Loucy (cell line): ENCODE data around the gene GNB1.

Source experiments
- H2AFZ ChIP-seq: fragments of 200-600 bp; sonication (generic); 2 replicates; pipeline ENCODE4 v1.6.0; 2016; ENCODE audit warnings: antibody characterized with exemption, mild to moderate bottlenecking, low read length, moderate library complexity
- H3F3A ChIP-seq: fragments of 200-600 bp; 2 replicates; pipeline ENCODE4 v1.6.0; 2016; ENCODE audit warnings: antibody characterized with exemption, low read depth, mild to moderate bottlenecking
- H3K27me3 ChIP-seq: fragments of 200-600 bp; sonication (generic); 2 replicates; pipeline ENCODE4 v1.6.1; 2014; ENCODE audit warnings: low read length, mild to moderate bottlenecking; ENCODE audit not compliant: insufficient read depth, poor library complexity, severe bottlenecking
- H3K36me3 ChIP-seq: fragments of 200-600 bp; sonication (generic); 2 replicates; pipeline ENCODE4 v1.6.1; 2016; ENCODE audit warnings: low read length; ENCODE audit not compliant: insufficient read depth
- H3K4me1 ChIP-seq: fragments of 200-600 bp; sonication (generic); 2 replicates; pipeline ENCODE4 v1.5.1; 2014; ENCODE audit warnings: low read length, mild to moderate bottlenecking; ENCODE audit not compliant: insufficient read depth, poor library complexity, severe bottlenecking
- H3K4me2 ChIP-seq: fragments of 200-600 bp; sonication (generic); 2 replicates; pipeline ENCODE4 v1.6.0; 2014; ENCODE audit warnings: antibody characterized with exemption, low read length, low read depth, mild to moderate bottlenecking; ENCODE audit not compliant: poor library complexity, severe bottlenecking
- H3K4me3 ChIP-seq: fragments of 200-600 bp; sonication (generic); 2 replicates; pipeline ENCODE4 v1.5.1; 2014; ENCODE audit warnings: low read length, mild to moderate bottlenecking, mixed read lengths; ENCODE audit not compliant: poor library complexity, severe bottlenecking
- H3K79me2 ChIP-seq: fragments of 200-600 bp; sonication (generic); 2 replicates; pipeline ENCODE4 v1.6.1; 2014; ENCODE audit warnings: low read length; ENCODE audit not compliant: insufficient read depth
- H3K9ac ChIP-seq: fragments of 200-600 bp; sonication (generic); 2 replicates; pipeline ENCODE4 v1.6.0; 2014; ENCODE audit warnings: mild to moderate bottlenecking, low read depth, low read length, moderate library complexity; ENCODE audit not compliant: poor library complexity, severe bottlenecking
- H3K9me2 ChIP-seq: fragments of 200-600 bp; sonication (generic); replicated peaks from 2 replicates; pipeline ENCODE4 v1.6.1; 2016; ENCODE audit warnings: low read depth, low read length, mixed read lengths
- H3K9me3 ChIP-seq: fragments of 200-600 bp; sonication (generic); 2 replicates; pipeline ENCODE4 v1.6.1; 2014; ENCODE audit warnings: mild to moderate bottlenecking, antibody characterized with exemption, low read length, low read depth; ENCODE audit not compliant: insufficient read depth
- H4K20me1 ChIP-seq: fragments of 200-600 bp; sonication (generic); 2 replicates; pipeline ENCODE4 v1.6.0; 2014; ENCODE audit warnings: antibody characterized with exemption, low read length, mild to moderate bottlenecking; ENCODE audit not compliant: insufficient read depth, poor library complexity, severe bottlenecking
- CTCF ChIP-seq: fragments of 200-600 bp; sonication (generic); conservative IDR thresholded peaks from 2 replicates; pipeline ENCODE4 v1.5.1; 2014; ENCODE audit warnings: mild to moderate bottlenecking, antibody characterized with exemption, low read length
- EZH2phosphoT487 ChIP-seq: fragments of 200-600 bp; IDR thresholded peaks from 2 replicates; pipeline ENCODE4 v1.6.1; 2018; ENCODE audit warnings: antibody characterized with exemption, mild to moderate bottlenecking, moderate library complexity, borderline replicate concordance

Gene GNB1

GRCh38 chr1:1776672-1777582 is 114.0 kb downstream of the GNB1 start:
- H3K4me3 ChIP-seq: peak overlapping the region; percentile 86
- no peaks in the 10 kb centered on the region for H3K9me3 ChIP-seq
- TF ChIP-seq EZH2phosphoT487 (no peak), CTCF (no peak)
- peaks cover 46% of the 10 kb centered on the region for H3K4me1 ChIP-seq
- H3K36me3 ChIP-seq: no peaks in the 10 kb centered on the region
- no peaks in the 10 kb centered on the region for H4K20me1 ChIP-seq
- H3K4me2 ChIP-seq: peak overlapping the region; percentile 86
- peak overlapping the region; percentile 92 for H3K9ac ChIP-seq
- H2AFZ ChIP-seq: no peak overlapping the region
- H3K9me2 ChIP-seq: no peaks in the 10 kb centered on the region
- peaks cover 55% of the 10 kb centered on the region for H3K79me2 ChIP-seq
- peaks cover 3% of the 10 kb centered on the region; the same call in 1 of the 2 replicates for H3F3A ChIP-seq
- peaks cover 4% of the 10 kb centered on the region for H3K27me3 ChIP-seq

GRCh38 chr1:1775327-1776226 is 115.3 kb downstream of the GNB1 start:
- Histone ChIP-seq H3K4me2 (peak overlapping the region; percentile 86), H3K9ac (peak overlapping the region; percentile 49), H3K9me3 (no peaks in the 10 kb centered on the region), H3F3A (peaks cover 2% of the 10 kb centered on the region; the same call in 1 of the 2 replicates), H3K79me2 (peaks cover 65% of the 10 kb centered on the region), H3K4me3 (peak overlapping the region; percentile 43), H2AFZ (no peak overlapping the region), H4K20me1 (no peaks in the 10 kb centered on the region), H3K27me3 (peaks cover 4% of the 10 kb centered on the region), H3K36me3 (no peaks in the 10 kb centered on the region), H3K4me1 (peaks cover 41% of the 10 kb centered on the region), H3K9me2 (no peaks in the 10 kb centered on the region)
- TF ChIP-seq EZH2phosphoT487: no peak
- TF ChIP-seq CTCF: no peak

GRCh38 chr1:1773874-1774273 is 117.0 kb downstream of the GNB1 start:
- H3K36me3 ChIP-seq: no peaks in the 10 kb centered on the region

More at GRCh38 chr1:1773874-1774273, 117.0 kb downstream of the GNB1 start:
- no peak overlapping the region for H3K4me2 ChIP-seq
- H3F3A ChIP-seq: no peaks in the 10 kb centered on the region
- no peak overlapping the region for H2AFZ ChIP-seq
- H3K9me3 ChIP-seq: no peaks in the 10 kb centered on the region
- no peaks in the 10 kb centered on the region for H4K20me1 ChIP-seq
- peaks cover 77% of the 10 kb centered on the region for H3K79me2 ChIP-seq
- TF ChIP-seq CTCF: no peak
- TF ChIP-seq EZH2phosphoT487: no peak
- H3K4me3 ChIP-seq: no peak overlapping the region
- H3K9me2 ChIP-seq: no peaks in the 10 kb centered on the region
- peaks cover 4% of the 10 kb centered on the region for H3K27me3 ChIP-seq
- peaks cover 26% of the 10 kb centered on the region for H3K4me1 ChIP-seq
- H3K9ac ChIP-seq: no peak overlapping the region
